Chondrocyte (in vitro differentiated cells): Measurements from ENCODE around the gene HLX. TPM values are rescaled to one million over a fixed set of nuclear protein-coding genes. Genes with fewer than 3 reads are reported as not detected.

ENCODE experiments used
- DNase-seq: peaks from one replicate; pipeline ENCODE4 v3.0.0; 2021; ENCODE audit warnings: mixed read lengths, low spot score
- H3K27ac Mint-ChIP-seq: one replicate; pipeline ENCODE4 v1.8.0; 2021; ENCODE audit warnings: mild to moderate bottlenecking, moderate library complexity, mixed read lengths; ENCODE audit not compliant: unreplicated experiment
- H3K27me3 Mint-ChIP-seq: 2 replicates; pipeline ENCODE4 v1.8.0; 2021; ENCODE audit warnings: low read depth, mixed read lengths
- H3K36me3 Mint-ChIP-seq: 2 replicates; pipeline ENCODE4 v1.8.0; 2021; ENCODE audit warnings: low read depth, mixed read lengths
- H3K4me1 Mint-ChIP-seq: 2 replicates; pipeline ENCODE4 v1.8.0; 2021; ENCODE audit warnings: low read depth, mild to moderate bottlenecking, mixed read lengths
- H3K4me3 Mint-ChIP-seq: one replicate; pipeline ENCODE4 v1.8.0; 2021; ENCODE audit warnings: mild to moderate bottlenecking, moderate library complexity, mixed read lengths; ENCODE audit not compliant: unreplicated experiment
- H3K9me3 Mint-ChIP-seq: 2 replicates; pipeline ENCODE4 v1.8.0; 2021; ENCODE audit warnings: low read depth, mixed read lengths
- total RNA-seq: library from RNA; stranded (reverse); gene quantifications from 3 replicates; pipeline ENCODE4 v1.2.1, GENCODE V29; 2021
- TF ChIP-seq, protein P1 (sequence below): fragments of 200-600 bp; sonication (generic); IDR thresholded peaks from 2 replicates; pipeline ENCODE4 v1.5.0; 2021; ENCODE audit warnings: antibody characterized with exemption, mild to moderate bottlenecking, moderate library complexity

The HLX gene
- total RNA-seq, 1 donor from 2014 or later: 0.62 TPM

DNA sequence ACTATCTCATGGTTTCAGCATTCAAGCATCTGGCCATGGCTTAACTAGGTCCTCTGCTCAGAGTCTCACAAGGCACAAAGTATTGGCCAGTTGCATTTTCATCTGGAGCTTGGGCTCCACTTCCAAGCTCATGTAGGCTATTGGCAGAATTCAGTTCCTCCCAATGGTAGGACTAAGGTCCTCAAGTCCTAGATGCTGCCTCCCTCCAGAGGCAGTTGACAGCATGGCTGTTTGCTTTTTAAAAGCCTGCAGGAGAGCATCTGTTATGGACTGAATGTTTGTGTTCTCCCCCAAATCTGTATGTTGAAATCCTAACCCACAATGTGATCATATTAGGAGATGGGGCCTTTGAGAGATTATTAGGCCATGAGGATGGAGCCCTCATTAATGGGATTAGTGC is 38.0 kb upstream of the HLX start:
- H3K4me3 Mint-ChIP-seq: no peak overlapping the region
- no peak for DNase-seq
- peaks cover 12% of the 10 kb centered on the region for H3K27me3 Mint-ChIP-seq
- TF ChIP-seq, protein P1, sequence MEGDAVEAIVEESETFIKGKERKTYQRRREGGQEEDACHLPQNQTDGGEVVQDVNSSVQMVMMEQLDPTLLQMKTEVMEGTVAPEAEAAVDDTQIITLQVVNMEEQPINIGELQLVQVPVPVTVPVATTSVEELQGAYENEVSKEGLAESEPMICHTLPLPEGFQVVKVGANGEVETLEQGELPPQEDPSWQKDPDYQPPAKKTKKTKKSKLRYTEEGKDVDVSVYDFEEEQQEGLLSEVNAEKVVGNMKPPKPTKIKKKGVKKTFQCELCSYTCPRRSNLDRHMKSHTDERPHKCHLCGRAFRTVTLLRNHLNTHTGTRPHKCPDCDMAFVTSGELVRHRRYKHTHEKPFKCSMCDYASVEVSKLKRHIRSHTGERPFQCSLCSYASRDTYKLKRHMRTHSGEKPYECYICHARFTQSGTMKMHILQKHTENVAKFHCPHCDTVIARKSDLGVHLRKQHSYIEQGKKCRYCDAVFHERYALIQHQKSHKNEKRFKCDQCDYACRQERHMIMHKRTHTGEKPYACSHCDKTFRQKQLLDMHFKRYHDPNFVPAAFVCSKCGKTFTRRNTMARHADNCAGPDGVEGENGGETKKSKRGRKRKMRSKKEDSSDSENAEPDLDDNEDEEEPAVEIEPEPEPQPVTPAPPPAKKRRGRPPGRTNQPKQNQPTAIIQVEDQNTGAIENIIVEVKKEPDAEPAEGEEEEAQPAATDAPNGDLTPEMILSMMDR: peak; percentile 19
- H3K4me1 Mint-ChIP-seq: no peaks in the 10 kb centered on the region
- H3K9me3 Mint-ChIP-seq: no peaks in the 10 kb centered on the region
- no peak overlapping the region for H3K27ac Mint-ChIP-seq
- no peaks in the 10 kb centered on the region for H3K36me3 Mint-ChIP-seq

DNA sequence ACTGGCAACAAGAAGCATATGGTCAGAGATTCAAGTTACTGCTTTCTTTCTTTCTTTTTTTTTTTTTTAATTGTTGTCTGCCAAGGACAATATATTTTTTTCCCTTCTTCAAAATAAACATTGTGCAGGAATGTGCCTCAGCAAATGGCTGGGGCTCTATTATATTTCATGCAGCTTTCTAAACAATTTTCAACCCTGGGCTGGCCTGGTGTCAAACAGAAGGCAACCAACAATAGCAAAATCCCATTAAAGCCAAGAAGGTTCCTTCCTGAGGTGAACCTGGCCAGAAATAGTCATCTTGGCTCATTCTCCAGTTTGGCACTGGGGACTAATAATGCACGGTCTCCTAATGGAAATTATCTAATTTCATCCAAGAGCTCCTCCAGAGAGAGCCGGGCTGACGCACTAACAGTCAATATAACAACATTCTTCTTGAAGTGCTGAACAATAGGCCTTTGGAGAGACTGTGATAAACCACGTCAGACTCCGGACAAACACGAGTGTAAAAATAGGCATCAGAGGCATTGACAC is 35.7 kb upstream of the HLX start:
- TF ChIP-seq, protein P1: no peak
- no peak overlapping the region for H3K4me3 Mint-ChIP-seq
- H3K36me3 Mint-ChIP-seq: no peaks in the 10 kb centered on the region
- H3K27ac Mint-ChIP-seq: no peak overlapping the region
- H3K9me3 Mint-ChIP-seq: no peaks in the 10 kb centered on the region
- no peak for DNase-seq
- H3K27me3 Mint-ChIP-seq: peaks cover 16% of the 10 kb centered on the region
- no peaks in the 10 kb centered on the region for H3K4me1 Mint-ChIP-seq

DNA sequence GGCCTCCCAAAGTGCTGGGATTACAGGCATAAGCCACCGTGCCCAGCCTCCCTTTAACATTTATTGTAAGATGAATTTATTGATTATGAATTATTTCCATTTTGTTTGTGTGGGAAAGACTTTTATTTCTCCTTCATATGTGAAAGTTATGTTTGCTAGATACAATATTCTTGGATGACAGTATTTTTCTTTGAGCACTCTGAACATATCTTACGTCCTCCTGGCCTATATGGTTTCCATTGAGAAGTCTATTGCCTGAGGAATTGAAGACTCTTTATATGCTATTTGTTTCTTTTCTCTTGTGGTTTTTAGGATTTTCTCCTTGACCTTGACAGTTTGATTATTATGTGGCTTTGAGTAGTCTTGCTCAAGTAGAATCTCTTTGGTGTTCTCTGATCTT is 26.8 kb upstream of the HLX start:
- Mint-ChIP-seq H3K27ac (no peak overlapping the region), H3K36me3 (no peaks in the 10 kb centered on the region), H3K9me3 (peaks cover 26% of the 10 kb centered on the region), H3K27me3 (peaks cover 19% of the 10 kb centered on the region), H3K4me1 (no peaks in the 10 kb centered on the region), H3K4me3 (no peak overlapping the region)
- DNase-seq: no peak
- TF ChIP-seq, protein P1: no peak

DNA sequence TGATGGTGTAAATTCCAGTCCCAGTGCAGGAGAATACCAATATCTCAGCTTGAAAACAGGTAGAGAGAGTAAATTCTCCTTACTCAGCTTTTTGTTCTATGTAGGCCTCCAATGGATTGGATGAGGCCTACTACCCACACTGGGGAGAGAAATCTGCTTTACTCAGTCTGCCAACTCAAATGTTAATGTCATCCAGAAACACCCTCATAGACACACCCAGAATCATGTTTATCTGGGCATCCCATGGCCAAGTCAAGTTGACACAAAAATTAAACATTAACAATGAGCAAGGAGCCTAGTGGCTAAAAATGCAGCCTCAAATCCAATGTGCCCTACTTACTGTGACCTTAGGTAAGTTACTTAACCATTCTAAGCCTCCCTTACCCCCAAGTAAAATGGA is 6.9 kb upstream of the HLX start:
- Mint-ChIP-seq H3K4me3 (no peak overlapping the region), H3K9me3 (no peaks in the 10 kb centered on the region), H3K36me3 (peaks cover 4% of the 10 kb centered on the region), H3K27ac (no peak overlapping the region), H3K4me1 (peaks cover 9% of the 10 kb centered on the region), H3K27me3 (peaks cover 63% of the 10 kb centered on the region)
- TF ChIP-seq, protein P1: no peak
- DNase-seq: no peak

DNA sequence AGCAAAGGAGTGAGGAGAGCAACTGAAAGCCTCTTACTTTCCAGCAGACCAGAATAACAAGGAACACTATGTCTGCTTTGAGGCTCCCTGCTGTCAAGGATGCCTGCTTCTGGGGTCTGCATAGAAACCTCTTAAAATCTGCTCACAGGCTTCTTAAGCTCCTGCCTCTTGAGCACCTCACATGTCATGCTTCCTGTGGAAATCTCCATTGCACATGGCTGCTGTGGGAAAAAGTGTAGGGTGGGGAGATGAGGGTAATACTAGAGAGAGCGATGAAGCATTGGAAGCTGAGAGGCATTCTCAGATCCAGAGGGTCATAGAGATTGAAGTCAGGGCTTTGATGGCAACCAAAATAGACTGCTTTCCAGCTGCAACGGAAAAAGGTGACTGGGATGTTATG is 6.2 kb upstream of the HLX start:
- Mint-ChIP-seq H3K4me3 (no peak overlapping the region), H3K4me1 (peaks cover 16% of the 10 kb centered on the region), H3K9me3 (no peaks in the 10 kb centered on the region), H3K27ac (no peak overlapping the region), H3K36me3 (peaks cover 4% of the 10 kb centered on the region), H3K27me3 (peaks cover 69% of the 10 kb centered on the region)
- DNase-seq: no peak
- TF ChIP-seq, protein P1: no peak
